ENCODE results near the gene PFKM.

PFKM gene

DNA sequence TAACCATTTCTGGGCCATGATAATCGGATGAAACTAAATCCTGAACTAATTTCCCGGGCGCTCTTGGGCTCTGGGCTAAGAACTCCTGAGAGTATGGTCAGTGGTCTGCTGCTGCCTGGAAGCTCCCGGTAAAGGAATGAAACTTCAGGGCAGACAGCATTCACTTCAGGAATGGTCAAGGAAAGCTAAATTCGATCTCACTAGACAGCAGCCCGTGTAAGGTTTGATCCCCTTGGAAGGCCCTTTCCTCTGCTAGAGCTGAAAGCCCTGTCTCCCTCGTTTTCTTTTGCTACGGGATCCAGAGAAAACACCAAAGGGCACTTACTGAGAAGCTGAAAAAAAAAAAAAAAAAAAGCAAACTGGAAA lies 37.5 kb downstream of the PFKM start:
- no peak for DNase-seq

DNA sequence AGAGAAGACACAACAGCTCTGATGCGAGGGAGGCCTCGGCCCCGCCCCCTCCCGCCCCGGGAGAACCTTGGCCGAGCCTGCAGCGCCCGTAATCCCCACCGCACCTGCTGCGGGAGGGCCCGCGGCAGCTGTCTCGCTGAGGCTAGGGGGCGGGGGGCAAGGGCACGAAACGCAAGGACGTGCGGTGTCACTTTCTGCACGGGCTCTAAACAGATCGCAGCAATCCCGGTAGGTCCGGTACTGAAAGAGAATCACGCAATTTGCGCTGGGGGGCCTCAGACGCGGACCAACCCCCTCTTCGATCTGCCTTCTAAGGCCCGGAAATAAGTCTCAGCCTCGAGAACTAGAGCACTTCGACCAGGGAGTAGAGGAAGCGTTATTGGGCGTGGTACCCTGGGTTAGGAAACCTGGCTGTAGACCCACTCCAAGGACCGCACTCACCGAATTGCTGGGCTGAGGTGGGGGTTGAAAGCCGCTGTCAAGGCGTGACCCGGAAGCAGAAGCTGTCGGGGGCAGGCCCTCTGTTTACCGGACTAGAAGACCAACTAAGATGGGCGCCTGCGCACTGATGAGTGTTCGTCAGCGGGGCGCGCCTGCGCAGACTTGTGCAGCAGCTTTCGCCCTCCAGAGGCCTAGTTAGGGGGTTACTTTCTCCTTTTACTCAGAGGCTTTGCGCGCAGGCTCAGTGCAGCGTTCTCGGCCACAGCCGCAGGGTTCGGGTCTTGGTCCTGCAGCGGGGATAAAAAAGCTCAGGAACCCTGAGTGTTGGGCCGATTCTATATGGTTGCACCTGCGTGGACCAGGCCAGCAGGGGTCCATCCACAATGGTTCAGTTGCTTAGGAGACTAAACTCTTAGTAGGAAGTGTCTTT lies 38.1 kb downstream of the PFKM start, which contains the start of gene ASB8:
ASB8 (minus strand) TSS at position 498 of the 871 bp plus-strand sequence. CDS start 4,019 bp downstream, outside the sequence.
- DNase-seq = peak; percentile 28 to 99 (median 97)

DNA sequence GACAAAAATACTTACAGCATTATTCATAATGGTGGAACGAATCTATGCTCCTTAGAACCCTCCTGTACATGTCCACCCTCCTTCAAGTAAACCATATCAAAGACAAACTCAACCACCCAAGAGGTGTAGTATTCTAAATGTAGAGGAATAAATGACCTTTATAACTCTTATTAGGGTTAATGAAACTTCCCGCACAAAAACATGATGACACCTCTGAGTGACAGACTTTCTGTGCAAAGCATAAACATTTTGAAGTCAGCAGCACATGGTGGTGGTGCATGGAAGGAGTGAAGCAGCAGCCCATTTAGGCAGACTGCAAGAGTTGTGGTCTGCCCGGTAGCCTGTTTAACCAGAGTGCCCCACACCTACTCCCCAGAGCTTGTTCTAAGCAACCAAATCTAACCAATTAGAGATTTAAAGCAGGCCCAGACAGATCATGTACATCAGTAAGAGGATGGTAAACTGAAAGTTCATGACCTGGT lies 38.8 kb downstream of the PFKM start:
- no peak for DNase-seq

DNA sequence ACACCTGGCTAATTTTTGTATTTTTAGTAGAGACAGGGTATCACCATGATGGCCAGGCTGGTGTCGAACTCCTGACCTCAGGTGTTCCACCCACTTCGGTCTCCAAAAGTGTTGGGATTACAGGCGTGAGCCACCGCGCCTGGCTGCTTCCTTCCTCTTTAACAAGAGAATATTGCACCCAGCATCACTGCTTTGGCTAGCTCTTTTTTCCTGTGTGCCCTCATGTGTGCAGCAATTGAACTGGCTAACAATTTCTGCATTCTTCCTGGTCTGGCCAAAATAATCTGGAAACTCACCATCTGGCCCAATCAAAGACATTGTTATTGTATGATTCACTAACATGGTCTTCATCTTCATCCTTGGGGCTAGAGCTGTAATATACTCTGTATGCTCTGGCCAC lies 40.9 kb downstream of the PFKM start:
- no peak for DNase-seq

DNA sequence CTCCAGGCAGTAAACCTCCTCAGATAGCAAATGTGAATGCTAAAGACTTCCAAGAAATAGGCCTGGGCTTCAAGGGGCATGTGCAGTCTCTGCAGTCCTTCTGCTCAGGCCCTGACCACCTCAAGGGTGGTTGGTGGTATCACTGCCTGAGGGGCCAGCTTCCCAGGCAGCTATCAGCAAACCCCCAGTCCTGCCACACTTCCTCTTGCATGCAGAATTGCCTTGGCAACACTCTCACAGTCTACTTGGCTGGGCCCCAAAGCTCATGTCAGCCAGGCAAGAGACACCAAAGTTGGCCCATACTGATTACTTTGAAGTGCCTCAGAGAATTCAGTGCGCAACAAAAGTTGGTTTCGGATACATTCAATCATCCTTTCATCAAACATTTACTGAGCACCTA lies 41.6 kb downstream of the PFKM start:
- peak in 27 of 56 donors; percentile 2 to 73 (median 15) for DNase-seq

DNA sequence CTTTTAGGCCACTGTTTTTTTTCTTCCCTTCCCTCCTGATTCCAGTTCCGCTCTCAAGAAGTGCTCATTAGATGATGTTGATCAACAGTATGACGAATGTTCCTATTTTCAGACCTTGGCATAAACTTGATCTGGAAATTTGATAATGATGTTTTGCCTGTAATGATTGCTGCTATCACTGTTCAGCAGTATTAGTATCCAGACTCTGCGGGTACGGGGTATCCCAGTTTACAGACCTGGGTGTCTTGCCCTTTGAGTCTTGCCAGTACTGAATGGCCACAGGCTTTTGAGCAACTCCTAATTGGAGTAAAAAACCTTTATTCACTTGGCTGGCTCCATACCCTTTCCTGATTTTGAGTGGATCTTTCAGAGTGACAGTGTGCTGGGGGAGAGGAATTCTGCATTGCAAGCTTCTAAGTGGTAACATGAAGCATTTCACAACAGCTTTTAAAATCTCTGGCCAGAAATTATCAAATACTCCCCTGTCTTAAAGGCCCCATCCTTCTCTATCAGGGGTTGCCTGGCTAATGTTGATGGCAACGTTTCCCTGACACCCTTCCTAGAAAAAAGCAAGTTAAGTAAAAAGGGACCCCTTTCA lies 44.1 kb downstream of the PFKM start:
- DNase-seq = no peak

DNA sequence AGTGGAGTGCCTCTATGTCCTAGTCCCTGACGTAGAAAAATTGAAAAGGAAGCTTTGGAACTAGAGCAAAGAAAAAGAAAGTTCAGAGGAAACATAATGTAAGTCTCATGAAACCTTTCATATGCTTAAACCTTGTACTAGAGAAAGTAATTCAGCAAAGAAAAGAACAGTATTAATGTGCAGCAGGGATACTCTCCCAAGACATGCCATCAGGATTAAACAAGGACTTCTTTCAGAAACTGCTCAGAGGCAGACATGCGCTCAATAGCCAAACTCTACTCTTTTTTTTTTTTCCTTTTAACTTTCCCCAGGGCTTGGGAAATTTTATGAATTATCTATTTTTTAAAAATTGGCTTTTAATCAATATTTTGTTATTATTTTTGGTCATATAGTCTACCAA lies 45.3 kb downstream of the PFKM start:
- no peak for DNase-seq

DNA sequence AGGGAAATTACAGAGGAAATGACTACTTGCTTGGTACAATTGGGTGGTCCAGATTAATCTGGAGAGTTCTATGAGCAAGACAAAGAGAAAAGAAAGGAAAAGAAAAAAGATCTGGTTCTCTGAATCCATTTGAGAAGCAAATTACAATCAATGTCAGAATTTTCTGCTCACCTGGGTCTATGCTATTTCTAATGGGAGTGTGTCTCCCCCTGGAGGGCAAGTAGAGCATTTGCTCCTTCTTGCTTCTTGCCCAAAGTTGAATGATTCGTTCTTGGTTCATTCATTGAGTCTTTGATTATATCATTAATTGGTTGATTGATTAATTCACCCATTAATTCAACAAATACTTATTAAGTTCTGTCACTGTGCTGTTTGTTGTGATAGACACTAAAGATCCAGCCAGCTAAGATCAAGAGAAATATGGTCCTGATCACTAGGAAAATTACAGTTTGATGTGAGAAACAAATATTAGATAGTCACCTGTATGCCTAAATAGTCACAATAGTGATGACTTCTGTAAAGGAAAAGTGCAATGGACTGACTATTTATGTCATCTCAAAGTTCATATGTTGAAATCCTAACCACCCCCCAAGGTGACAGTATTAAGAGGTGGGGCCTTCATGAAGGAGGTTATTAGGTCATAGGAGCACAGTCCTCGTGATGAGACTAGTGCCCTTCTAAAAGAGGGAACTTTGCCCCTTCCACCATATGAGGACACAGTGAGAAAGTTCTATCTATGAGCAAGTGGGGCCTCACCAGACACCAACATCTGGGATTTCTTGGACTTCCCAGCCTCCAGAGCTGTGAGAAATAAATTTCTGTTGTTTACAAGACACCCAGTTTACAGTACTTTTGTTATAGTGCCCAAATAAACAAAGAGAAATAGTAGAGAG lies 46.2 kb downstream of the PFKM start:
- DNase-seq = peak in 4 of 56 donors; percentile 5 to 32 (median 18)

DNA sequence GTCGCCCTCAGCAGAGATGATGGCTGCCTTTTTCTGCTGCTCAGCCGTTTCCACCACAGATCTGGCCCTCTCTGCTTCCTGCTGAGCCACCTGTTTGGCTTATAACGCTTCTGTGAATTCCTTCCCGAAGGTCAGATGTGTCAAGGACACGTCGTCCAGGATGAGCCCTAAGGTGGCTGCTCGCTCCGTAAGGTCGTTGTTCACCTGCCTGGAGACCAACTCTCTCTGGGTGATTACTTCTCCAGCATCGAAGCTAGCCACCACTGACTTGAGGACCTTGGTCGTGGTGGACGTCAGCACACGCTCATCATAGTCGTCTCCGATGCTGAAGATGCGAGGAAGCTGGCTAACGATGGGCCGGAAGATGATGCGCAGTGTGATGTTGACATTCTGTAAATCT lies 49.8 kb downstream of the PFKM start:
- DNase-seq = no peak

DNA sequence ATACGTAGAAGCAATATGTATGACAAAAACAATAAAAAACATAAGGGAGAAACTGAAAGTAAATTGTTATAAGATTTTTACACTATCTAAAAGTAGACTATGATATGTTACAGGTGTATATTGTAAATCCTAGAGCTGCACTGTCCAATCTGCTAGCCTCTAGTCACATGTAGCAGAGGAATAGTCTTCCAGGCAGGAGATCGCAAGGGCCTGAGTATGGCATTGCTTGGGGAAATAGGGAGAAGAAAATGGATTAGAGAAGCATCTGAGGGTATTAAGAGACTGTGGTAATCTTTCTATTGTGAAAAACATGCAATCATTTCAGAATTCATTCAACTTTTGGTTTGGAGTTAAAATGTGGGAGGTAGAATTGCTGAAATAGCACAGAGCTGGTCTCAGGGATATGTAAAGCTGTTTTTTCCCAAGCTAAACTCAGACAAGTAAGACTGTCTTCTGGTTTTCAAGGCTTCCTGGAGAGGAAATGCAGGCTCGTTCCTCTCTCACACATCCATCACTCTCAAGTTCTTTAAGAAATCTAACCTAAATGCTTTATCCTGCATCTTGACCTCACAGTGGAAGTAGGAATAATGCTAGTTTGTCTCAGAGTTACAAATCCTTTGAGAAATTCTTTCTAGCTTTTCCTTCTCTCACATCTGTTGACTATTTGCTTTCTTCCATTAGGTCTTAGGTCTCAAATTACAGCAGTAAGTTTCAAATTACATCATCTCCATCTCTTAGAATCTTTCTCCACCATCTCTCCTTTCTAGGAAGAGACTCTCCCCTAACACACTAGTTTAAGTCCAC lies 56.7 kb downstream of the PFKM start:
- DNase-seq = no peak

DNA sequence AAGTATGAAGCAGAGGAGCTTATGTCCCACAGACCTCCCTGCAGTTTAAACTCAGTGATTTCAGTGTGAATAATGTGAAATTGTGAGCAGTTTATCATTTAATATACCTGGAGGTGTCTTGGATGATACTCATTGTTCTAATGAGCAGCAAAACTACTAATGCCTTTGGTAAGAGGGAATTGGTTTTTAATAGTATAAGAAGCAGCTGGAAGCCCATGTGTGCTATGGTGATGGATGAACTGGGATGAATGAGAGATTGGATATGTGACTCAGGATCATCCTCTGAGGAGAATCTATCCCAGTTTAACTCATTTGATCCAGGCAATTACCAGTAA lies 57.2 kb downstream of the PFKM start:
- DNase-seq = no peak

DNA sequence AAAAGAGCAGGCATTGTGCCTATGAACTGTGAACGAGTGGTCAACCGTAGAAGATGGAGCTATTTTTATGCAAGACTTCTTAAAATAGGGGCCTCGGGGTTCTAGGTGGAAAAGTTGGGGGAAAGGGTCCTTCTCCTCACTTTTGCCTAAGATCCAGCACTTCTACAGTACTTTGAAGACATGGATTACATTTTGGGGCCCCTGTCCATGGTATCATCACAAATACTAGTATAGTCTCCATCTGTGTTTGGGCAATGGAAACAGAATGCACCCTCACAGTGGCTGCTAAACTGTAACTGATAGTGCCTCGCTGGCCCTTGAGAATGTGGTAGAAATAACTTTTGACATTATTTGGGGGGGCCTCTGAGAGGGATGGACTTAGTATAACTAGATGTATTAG lies 58.8 kb downstream of the PFKM start:
- no peak for DNase-seq

DNA sequence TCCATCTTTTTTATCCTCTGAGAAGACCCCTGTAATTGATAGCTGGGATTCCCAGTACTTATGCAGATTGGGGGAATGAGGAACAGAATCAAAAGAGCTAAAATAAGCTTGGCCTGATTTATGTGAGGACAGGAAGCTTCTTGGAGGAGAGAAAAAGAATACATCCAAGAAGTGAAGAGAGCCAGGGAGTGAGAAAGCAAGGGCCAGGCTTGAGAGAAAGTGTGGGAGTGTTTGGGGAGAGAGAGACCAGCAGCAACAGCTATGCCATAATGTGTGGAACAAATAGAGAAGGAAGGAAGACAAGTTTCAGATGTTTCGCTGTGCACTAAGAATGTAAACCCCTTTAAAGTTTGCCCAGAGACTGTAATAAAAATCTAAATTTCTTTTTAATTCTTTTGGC lies 60.3 kb downstream of the PFKM start:
- DNase-seq = no peak

DNA sequence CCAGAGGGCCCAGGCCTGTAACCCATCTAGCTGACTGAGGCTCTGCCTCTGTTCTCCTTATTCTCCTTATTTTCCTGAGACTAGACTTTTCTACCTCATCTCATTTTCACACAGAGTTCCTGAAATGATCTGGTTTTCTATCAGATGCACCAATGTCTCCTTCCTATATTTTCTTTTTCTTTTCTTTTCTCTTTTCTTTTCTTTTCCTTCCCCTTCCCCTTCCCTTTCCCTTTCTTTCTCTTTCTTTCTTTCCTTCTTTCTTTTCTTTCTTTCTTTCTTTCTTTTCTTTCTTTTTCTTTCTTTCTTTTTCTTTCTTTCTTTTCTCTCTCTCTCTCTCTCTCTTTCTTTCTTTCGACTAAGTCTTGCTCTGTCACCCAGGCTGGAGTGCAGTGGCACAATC lies 61.3 kb downstream of the PFKM start:
- DNase-seq = no peak

DNA sequence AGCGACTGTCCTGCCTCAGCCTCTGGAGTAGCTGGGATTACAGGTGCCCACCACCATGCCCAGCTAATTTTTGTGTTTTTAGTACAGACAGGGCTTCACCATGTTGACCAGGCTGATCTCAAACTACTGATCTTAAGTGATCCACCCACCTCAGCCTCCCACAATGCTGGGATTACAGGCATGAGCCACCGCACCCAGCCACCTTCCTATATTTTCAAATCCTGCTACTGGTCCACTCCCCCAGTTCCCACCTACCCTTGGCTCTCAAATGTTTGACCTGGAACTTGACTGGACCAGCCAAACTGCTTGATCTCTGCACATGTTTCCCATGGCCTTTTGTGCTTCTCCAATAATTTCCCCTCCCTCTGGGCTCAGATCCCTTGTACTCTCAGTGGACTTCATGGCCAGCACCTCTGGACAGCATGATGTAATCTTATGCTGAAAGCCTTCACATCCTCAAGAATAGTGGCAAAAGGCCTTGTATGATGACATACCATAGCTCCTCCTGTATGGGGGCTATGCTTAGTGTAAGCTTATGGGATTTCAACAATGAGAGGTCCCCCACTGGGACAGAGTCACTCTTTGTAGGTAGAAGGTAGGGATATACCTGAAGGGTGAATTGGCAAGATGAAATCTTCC lies 61.8 kb downstream of the PFKM start:
- DNase-seq = no peak

DNA sequence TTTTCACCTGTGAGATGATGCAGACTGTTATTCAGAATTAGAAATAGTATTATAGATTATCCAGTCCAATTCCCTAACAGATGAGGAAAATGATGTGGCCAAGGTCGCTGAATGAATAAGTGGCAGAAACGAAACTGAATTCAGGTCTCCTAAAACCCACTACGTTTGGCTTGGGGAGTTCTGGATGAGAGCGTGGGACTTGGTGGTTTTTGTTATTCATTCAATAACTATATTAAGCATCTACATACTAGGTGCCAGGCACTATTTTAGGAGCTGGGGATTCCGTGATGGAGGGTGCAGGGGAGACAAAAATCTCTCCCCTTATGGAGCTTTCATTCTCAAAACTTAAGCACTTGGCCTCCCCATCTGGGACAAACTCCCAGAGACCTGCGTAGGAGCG lies 63.5 kb downstream of the PFKM start:
- DNase-seq = no peak

DNA sequence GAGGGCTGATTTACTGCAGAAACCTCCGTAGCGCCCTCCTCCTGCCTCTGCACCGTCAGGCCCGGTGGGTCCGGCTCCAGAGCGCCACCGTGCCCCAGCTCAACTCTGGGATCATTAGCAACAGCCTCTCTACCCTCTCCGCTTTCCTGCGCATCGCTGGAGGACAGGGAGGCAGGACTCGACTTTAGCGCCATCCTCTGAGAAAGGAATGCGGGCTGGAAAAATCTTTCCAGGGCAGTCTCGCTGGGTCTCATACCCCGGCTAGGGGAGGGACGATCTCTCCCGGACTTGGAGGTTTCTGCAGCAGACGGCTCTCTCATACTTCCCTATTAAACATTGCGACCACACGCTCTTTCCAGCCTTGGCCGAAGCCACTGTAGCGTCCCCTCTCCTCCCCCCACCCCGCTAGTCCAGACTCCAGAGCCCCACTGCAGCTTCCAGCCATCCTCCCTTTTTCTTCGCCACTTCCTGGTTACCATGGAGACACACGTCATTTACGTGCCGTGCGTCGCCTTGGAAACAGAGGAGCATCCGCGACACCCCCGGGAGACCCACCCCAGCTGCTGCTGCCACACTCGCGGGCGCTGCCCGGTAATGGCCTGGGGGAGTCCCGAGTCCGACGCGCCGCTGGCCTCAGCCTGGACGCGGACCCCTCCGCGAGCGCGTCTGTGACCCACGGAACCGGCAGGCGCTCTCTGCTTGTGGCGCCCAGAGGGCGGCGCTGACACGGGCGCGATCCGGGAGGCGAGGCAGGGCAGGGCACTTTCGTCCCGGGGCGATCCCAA lies 64.1 kb downstream of the PFKM start, which contains the start of gene CCDC184:
CCDC184 (plus strand) TSS at position 554 of the 785 bp plus-strand sequence. CDS start 479 bp downstream, outside the sequence.
- DNase-seq = peak in 55 of 56 donors; percentile 32 to 91 (median 73)

DNA sequence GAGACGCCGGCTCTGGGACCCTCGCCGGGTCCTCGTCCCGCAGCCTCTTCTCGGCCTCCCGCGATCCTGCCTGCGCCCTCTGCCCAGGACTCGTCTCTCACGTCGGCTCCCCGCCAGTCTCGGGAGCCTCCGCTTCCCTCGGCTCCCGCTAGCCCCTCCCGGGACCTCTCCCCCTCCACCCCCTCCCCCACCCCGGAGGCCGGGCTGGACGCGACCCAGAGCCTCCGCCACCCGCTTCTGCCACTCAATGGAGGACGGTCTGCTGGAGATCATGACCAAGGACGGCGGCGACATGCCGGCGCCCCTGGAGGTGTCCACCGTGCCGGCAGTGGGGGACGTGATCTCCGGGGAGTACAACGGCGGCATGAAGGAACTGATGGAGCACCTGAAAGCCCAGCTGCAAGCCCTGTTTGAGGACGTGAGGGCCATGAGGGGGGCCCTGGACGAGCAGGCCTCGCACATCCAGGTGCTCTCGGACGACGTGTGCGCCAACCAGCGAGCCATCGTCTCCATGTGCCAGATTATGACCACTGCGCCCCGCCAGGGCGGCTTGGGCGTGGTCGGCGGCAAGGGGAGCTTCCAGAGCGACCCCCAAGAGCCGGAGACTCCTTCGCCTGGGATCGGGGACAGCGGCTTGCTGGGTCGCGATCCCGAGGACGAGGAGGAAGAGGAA lies 64.8 kb downstream of the PFKM start:
- peak in 10 of 56 donors; percentile 13 to 53 (median 38) for DNase-seq

DNA sequence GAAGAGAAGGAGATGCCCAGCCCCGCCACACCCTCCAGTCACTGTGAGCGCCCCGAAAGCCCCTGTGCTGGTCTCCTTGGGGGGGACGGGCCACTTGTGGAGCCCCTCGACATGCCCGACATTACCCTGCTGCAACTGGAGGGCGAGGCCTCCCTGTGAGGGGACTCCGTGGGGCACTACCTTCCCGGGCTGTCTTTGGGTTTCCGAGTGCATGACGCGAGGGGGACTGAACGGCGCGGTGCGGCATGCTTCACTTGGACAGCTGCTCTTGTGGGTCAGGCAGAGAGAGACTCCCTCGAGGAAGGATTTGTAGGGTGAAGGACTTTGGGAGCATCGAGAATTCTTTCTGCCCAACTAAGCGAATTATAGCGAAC lies 65.4 kb downstream of the PFKM start:
- DNase-seq = peak in 5 of 56 donors; percentile 5 to 22 (median 11)
